Stomach (tissue), 9 donors: Measurements from ENCODE around the gene VTI1A. TPM values are rescaled to one million over a fixed set of nuclear protein-coding genes. Genes with fewer than 3 reads are reported as not detected.

Experiments
- DNase-seq, 2 donors: peaks; one replicate each; pipeline versions ENCODE4 v3.0.0 to v3.0.0-alpha.2; 2013 to 2019
- H3K27ac ChIP-seq, 5 donors: fragments of 200-600 bp in 4 of 5; sonication (generic) in 4 of 5; one replicate each; pipeline ENCODE4 v1.5.1; 2013 to 2019; ENCODE audit warnings: mild to moderate bottlenecking in 1 of 5, moderate library complexity in 1 of 5
- H3K27me3 ChIP-seq, 3 donors: fragments of 200-600 bp; sonication (generic); one replicate each; pipeline ENCODE4 v1.5.1; 2017 to 2019; ENCODE audit warnings: mixed run types in 1 of 3
- H3K36me3 ChIP-seq, 4 donors: fragments of 200-600 bp; sonication (generic); 1 replicate in 3 of 4; 2 replicates in 1 of 4; pipeline ENCODE4 v1.5.1; 2016 to 2019
- H3K4me1 ChIP-seq, 4 donors: fragments of 200-600 bp; sonication (generic); one replicate each; pipeline ENCODE4 v1.5.1; 2016 to 2019
- H3K4me3 ChIP-seq, 4 donors: fragments of 200-600 bp; sonication (generic) in 3 of 4; one replicate each; pipeline ENCODE4 v1.5.1; 2016 to 2019; ENCODE audit warnings: mild to moderate bottlenecking in 1 of 4
- H3K9me3 ChIP-seq, 4 donors: fragments of 200-600 bp; sonication (generic); one replicate each; pipeline ENCODE4 v1.5.1; 2016 to 2019
- EP300 ChIP-seq: sonication (generic); formaldehyde crosslinking; IDR thresholded peaks from one replicate; pipeline ENCODE4 v1.6.1; 2017; ENCODE audit warnings: antibody characterized with exemption
- POLR2A ChIP-seq, 4 donors: fragments of 450-650 bp; IDR thresholded peaks; one replicate each; pipeline ENCODE4 v1.6.1; 2016; ENCODE audit warnings: antibody characterized with exemption in 4 of 4, control low read depth in 2 of 4, mild to moderate bottlenecking in 1 of 4, moderate library complexity in 1 of 4
- POLR2AphosphoS5 ChIP-seq, 3 donors: sonication (generic); formaldehyde crosslinking; IDR thresholded peaks; one replicate each; pipeline ENCODE4 v1.6.1; 2016; ENCODE audit warnings: antibody characterized with exemption in 3 of 3
- WGBS, 5 donors: extraction: QIAGEN DNeasy Blood & Tissue Kit in 3 of 5; methylation state at CpG; one replicate each; pipeline versions ENCODE4 v1.1.5 to v1.1.7; 2013 to 2018; 5-methylcytosine and 5-hydroxymethylcytosine counted together
- intact Hi-C: fragments of 100-400 bp; cut with DNase I; formaldehyde crosslinking; loops from one replicate; pipeline ENCODE4 v1.15.1; 2023; ENCODE audit warnings: low total_unique reads
- polyA plus RNA-seq, 3 donors: library from polyadenylated mRNA; stranded (reverse); fragments of 200-250 nt; gene quantifications; one replicate each; pipeline ENCODE4 v1.2.3, GENCODE V29; 2013
- total RNA-seq, 5 donors: library from RNA; depleted of rRNA; stranded (reverse); fragments of >200 nt; gene quantifications; one replicate each; pipeline versions ENCODE4 v1.1.0 to v1.2.3, GENCODE V29; 2014 to 2016
- TF ChIP-seq, protein P1 (sequence below), 7 experiments: fragments of 450-650 bp in 4 of 7; fragments of 200-600 bp in 3 of 7; sonication (generic) in 3 of 7; IDR thresholded peaks; one replicate each; pipeline ENCODE4 v1.5.1; 2016 to 2019; ENCODE audit warnings: antibody characterized with exemption in 7 of 7, control low read depth in 2 of 7, mild to moderate bottlenecking in 1 of 7
- donor health status: healthy with polysubstance abuse.
- donor health status: Bipolar disorder and iron deficiency.
- donor health status: healthy.

Gene VTI1A
- total and polyA plus RNA-seq, 8 donors, result 6.5 to 222 (median 57.4) TPM

DNA sequence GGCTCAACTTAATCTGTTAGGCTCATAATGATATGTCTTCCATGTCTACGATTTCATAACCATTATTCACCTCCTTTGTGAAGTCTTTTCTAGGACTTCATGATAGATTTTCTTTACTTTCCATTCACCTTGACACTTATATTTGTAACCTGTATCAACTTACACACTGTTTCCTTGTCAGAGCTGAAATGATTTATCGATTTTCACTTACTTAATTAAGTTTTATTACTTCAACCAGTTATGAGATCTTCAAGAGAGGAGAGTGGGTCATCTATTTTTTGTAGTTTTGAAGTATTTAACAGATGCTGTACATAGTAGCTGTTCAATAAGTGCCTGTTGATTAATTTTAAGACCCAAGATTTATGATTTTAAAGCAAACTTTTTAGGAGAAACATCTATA, 37.4 kb downstream of the VTI1A start:
- Histone ChIP-seq H3K27ac (no peak overlapping the region), H3K27me3 (no peaks in the 10 kb centered on the region), H3K9me3 (no peaks in the 10 kb centered on the region), H3K36me3 (no peaks in the 10 kb centered on the region), H3K4me1 (no peaks in the 10 kb centered on the region), H3K4me3 (no peak overlapping the region)
- intact Hi-C loops, result no loop called here
- WGBS, 5 donors, result 84 to 92% (median 90%) methylated on average over 2 of the region's 2 CpGs
- DNase-seq, result no peak
- no peak for TF ChIP-seq POLR2A (IDR thresholded peaks at IDR 0.05)
- TF ChIP-seq EP300, result no peak
- no peak for TF ChIP-seq POLR2AphosphoS5 (IDR thresholded peaks at IDR 0.05)
- TF ChIP-seq, protein P1, sequence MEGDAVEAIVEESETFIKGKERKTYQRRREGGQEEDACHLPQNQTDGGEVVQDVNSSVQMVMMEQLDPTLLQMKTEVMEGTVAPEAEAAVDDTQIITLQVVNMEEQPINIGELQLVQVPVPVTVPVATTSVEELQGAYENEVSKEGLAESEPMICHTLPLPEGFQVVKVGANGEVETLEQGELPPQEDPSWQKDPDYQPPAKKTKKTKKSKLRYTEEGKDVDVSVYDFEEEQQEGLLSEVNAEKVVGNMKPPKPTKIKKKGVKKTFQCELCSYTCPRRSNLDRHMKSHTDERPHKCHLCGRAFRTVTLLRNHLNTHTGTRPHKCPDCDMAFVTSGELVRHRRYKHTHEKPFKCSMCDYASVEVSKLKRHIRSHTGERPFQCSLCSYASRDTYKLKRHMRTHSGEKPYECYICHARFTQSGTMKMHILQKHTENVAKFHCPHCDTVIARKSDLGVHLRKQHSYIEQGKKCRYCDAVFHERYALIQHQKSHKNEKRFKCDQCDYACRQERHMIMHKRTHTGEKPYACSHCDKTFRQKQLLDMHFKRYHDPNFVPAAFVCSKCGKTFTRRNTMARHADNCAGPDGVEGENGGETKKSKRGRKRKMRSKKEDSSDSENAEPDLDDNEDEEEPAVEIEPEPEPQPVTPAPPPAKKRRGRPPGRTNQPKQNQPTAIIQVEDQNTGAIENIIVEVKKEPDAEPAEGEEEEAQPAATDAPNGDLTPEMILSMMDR (IDR thresholded peaks at IDR 0.05), result no peak

DNA sequence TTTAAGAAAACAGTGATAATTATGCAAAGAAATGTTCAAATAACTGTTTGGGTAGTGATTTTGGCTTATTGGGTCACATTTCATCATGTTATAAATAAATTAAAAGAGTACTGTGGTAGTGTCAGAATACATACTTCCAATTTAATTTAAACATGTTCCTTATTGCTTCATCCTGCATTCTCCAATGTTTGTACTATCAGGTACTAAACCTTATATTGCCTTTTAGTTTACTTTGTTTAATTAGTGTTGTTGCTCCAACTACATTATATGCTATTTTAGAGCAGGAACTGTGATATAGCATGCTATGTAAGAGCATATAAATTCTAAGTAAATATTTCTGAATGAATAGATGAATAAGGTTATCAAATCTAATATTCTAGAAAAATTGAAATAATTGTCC, 40.9 kb downstream of the VTI1A start:
- intact Hi-C loops, result no loop called here

DNA sequence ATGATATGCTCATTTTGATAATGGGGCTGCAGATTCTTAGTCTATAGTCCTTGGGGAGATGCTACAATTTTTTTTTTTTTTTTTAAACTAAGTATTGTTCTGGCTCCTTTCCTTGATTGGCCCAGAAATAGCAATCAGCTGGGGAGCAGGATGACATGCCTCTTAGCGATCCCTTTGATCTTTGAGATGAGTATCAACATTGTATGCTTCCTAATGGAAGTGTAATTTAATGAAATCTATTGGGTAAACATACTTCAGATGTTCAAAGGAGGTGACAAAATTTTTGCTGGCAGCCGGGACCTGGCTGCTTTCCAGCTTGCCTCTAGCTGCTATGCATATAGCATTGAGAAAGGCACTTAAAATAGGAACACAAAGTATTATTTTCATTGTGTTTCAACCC, 43.5 kb downstream of the VTI1A start:
- Histone ChIP-seq H3K27me3 (no peaks in the 10 kb centered on the region), H3K4me3 (no peak overlapping the region), H3K36me3 (no peaks in the 10 kb centered on the region), H3K4me1 (peaks cover 8 to 10% (median 9%) of the 10 kb centered on the region in 4 donors), H3K9me3 (no peaks in the 10 kb centered on the region), H3K27ac (no peak overlapping the region)
- peak; percentile 48 to 79 for DNase-seq
- intact Hi-C loops, result no loop called here
- 20 to 53% (median 25%) methylated on average over 2 of the region's 2 CpGs for WGBS, 5 donors
- TF ChIP-seq POLR2A (IDR thresholded peaks at IDR 0.05) (no peak), POLR2AphosphoS5 (IDR thresholded peaks at IDR 0.05) (no peak), EP300 (no peak)
- TF ChIP-seq, protein P1 (IDR thresholded peaks at IDR 0.05), result no peak

More for the DNA sequence above, 40.9 kb downstream of the VTI1A start:
- Histone ChIP-seq H3K27me3 (no peaks in the 10 kb centered on the region), H3K4me3 (no peak overlapping the region), H3K4me1 (peaks cover 8 to 10% (median 9%) of the 10 kb centered on the region in 4 donors), H3K36me3 (no peaks in the 10 kb centered on the region), H3K27ac (no peak overlapping the region), H3K9me3 (no peaks in the 10 kb centered on the region)
- TF ChIP-seq POLR2A (IDR thresholded peaks at IDR 0.05) (no peak), POLR2AphosphoS5 (IDR thresholded peaks at IDR 0.05) (no peak), EP300 (no peak)
- TF ChIP-seq, protein P1 (IDR thresholded peaks at IDR 0.05), result no peak
- no peak for DNase-seq

DNA sequence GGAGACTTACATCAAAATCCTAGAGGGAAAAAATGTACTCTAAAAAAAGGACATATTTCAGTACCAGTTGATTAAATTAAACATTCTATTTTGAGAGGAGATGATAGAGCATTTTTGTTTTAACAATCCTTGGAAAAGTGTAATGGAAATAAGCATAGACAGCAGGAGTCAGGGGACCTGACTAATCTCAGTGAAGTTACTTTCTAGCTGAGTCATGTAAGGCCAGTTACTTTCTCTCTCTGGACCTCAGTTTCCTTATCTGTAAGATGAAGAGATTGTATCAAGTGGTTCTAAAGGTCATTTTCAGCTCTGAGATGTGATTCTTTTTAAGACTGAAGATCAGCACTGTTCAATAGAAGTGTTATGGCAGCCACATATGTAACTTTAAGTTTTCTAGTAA, 44.1 kb downstream of the VTI1A start:
- Histone ChIP-seq H3K4me3 (no peak overlapping the region), H3K27ac (no peak overlapping the region), H3K27me3 (no peaks in the 10 kb centered on the region), H3K4me1 (peaks cover 8 to 10% (median 9%) of the 10 kb centered on the region in 4 donors), H3K9me3 (no peaks in the 10 kb centered on the region), H3K36me3 (no peaks in the 10 kb centered on the region)
- no peak for TF ChIP-seq EP300
- no peak for TF ChIP-seq POLR2A (IDR thresholded peaks at IDR 0.05)
- no peak for TF ChIP-seq POLR2AphosphoS5 (IDR thresholded peaks at IDR 0.05)
- TF ChIP-seq, protein P1 (IDR thresholded peaks at IDR 0.05), result no peak
- DNase-seq, result no peak
- intact Hi-C loops, result no loop called here
